ENCODE measurements around the gene ARAF. TPM values are rescaled to one million over a fixed set of nuclear protein-coding genes. Genes with fewer than 3 reads are reported as not detected.

The ARAF gene
- total and polyA plus RNA-seq, 2 of the 4 experiments (the other 2 are of a cell fraction) = 9.1 to 52.2 TPM

GRCh38 chrX:47579537-47579936, 18.5 kb downstream of the ARAF start:
- peak overlapping the region in 1 of 2 experiments; percentile 40; a peak in 1 of 4 replicates for H4K8ac ChIP-seq (ENCODE audit: low read depth in 2 of 2, low read length in 2 of 2)
- H3K9me1 ChIP-seq (ENCODE audit: insufficient read depth, low read length) = peaks cover 16% of the 10 kb centered on the region
- peak overlapping the region; percentile 84 for H3K4ac ChIP-seq (ENCODE audit: low read depth, low read length)
- peaks cover 11% of the 10 kb centered on the region for H4K20me1 ChIP-seq (ENCODE audit: insufficient read depth, low read length)
- 36% methylated on average over 4 of the region's 9 CpGs; no CpG with 5 or more reads in 1 of the 2 experiments for WGBS, 2 experiments (ENCODE audit: extremely low coverage in 2 of 2, insufficient read length in 1 of 2)
- H3K23ac ChIP-seq (ENCODE audit: low read depth, low read length) = 0 out of 2 replicates have a peak overlapping the region, but pooled peaks have one; percentile 91
- peak overlapping the region; percentile 73; the same call in 1 of the 2 replicates for H4K91ac ChIP-seq (ENCODE audit: insufficient read depth, low read depth, low read length)
- H4K5ac ChIP-seq (ENCODE audit: low read depth, low read length) = no peak overlapping the region
- H3K27ac ChIP-seq (ENCODE audit: insufficient read depth, low read length) = peak overlapping the region; percentile 86
- POLR2A ChIA-PET (ENCODE audit: unreplicated experiment) = no interaction called here
- dilution Hi-C loops (cut with HindIII; ENCODE audit: low sequenced_read_pairs, unreplicated experiment) = no loop called here
- H2BK5ac ChIP-seq (ENCODE audit: low read depth, low read length, poor library complexity, severe bottlenecking) = peak overlapping the region; percentile 85
- 0 out of 2 replicates have a peak overlapping the region, but pooled peaks have one; percentile 92 for H2BK20ac ChIP-seq (ENCODE audit: low read depth, low read length)
- H2AK9ac ChIP-seq (replicated peaks; ENCODE audit: low read depth, low read length, poor library complexity) = peak overlapping the region; percentile 52
- H2BK15ac ChIP-seq (ENCODE audit: low read depth, low read length) = 0 out of 3 replicates have a peak overlapping the region, but pooled peaks have one; percentile 77
- DNase-seq (peak; percentile 90), ATAC-seq (ENCODE audit: low read depth) (peak; percentile 44)
- peaks cover 21% of the 10 kb centered on the region for H3K4me1 ChIP-seq (ENCODE audit: control insufficient read depth, insufficient read depth, low read length)
- H3K18ac ChIP-seq (ENCODE audit: low read depth, low read length) = no peak overlapping the region
- no TSS peak for BruUV-seq (replicated peaks)
- peak overlapping the region; percentile 56; the same call in 1 of the 2 replicates for H3K4me2 ChIP-seq (ENCODE audit: low read depth, low read length)
- peak overlapping the region; percentile 92 for H2BK120ac ChIP-seq (ENCODE audit: low read depth, low read length)
- H2AFZ ChIP-seq (replicated peaks; ENCODE audit: low read length, poor library complexity) = peak overlapping the region; percentile 69
- no peak overlapping the region for H3K4me3 ChIP-seq (ENCODE audit: insufficient read depth, low read depth, low read length)
- CTCF ChIA-PET = interaction anchor here (0.6 kb wide), 1 partner anchor 97 kb away, joined by 3 read pairs; no protein-coding TSS in a partner anchor
- peak overlapping the region; percentile 90; the same call in 1 of the 2 replicates for H2AK5ac ChIP-seq (ENCODE audit: low read depth, low read length)
- H3K9ac ChIP-seq (ENCODE audit: low read depth, low read length) = no peak overlapping the region
- H3K27me3 ChIP-seq (ENCODE audit: control insufficient read depth, insufficient read depth, low read length) = no peaks in the 10 kb centered on the region
- peak overlapping the region; percentile 40; the same call in 1 of the 2 replicates for H3K56ac ChIP-seq (ENCODE audit: extremely low read depth, insufficient read depth, low read length)
- H3K14ac ChIP-seq (replicated peaks; ENCODE audit: low read depth, low read length) = peak overlapping the region; percentile 73; the same call in 1 of the 2 replicates
- no peaks in the 10 kb centered on the region for H3K9me3 ChIP-seq (ENCODE audit: control insufficient read depth, insufficient read depth, low read length)
- in situ Hi-C loops (cut with MboI; ENCODE audit: low sequenced_read_pairs) = no loop called here
- H3K36me3 ChIP-seq (ENCODE audit: control insufficient read depth, insufficient read depth, low read length) = 0 out of 2 replicates have a peak, but pooled peaks cover 2% of the 10 kb centered on the region
- H3K79me1 ChIP-seq (ENCODE audit: low read depth in 1 of 2, low read length in 2 of 2) = peaks cover 3 to 21% of the 10 kb centered on the region in 2 experiments; a peak in 2 of 4 replicates
- intact Hi-C loops (cut with micrococcal nuclease) = no loop called here
- TF ChIP-seq POLR2A (IDR thresholded peaks at IDR 0.05; ENCODE audit: low read depth, low read length) = no peak
- no peak for TF ChIP-seq MXI1 (IDR thresholded peaks at IDR 0.05; ENCODE audit: borderline replicate concordance, low read depth, low read length)
- TF ChIP-seq RCOR1 (IDR thresholded peaks at IDR 0.05; ENCODE audit: insufficient replicate concordance, low read length) = no peak
- TF ChIP-seq, protein P1, sequence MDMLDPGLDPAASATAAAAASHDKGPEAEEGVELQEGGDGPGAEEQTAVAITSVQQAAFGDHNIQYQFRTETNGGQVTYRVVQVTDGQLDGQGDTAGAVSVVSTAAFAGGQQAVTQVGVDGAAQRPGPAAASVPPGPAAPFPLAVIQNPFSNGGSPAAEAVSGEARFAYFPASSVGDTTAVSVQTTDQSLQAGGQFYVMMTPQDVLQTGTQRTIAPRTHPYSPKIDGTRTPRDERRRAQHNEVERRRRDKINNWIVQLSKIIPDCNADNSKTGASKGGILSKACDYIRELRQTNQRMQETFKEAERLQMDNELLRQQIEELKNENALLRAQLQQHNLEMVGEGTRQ (IDR thresholded peaks at IDR 0.05; ENCODE audit: low read depth, low read length) = no peak
- TF ChIP-seq CHD1 (IDR thresholded peaks at IDR 0.05; ENCODE audit: low read depth, low read length) = no peak
- TF ChIP-seq BHLHE40 (IDR thresholded peaks at IDR 0.05; ENCODE audit: low read depth, low read length) = 0 out of 2 replicates have a peak, but pooled peaks have one; percentile 20
- peak; percentile 57; the same call in 1 of the 2 replicates for TF ChIP-seq NFE2L2 (IDR thresholded peaks at IDR 0.05; ENCODE audit: low read depth, low read length)
- TF ChIP-seq, protein P2, sequence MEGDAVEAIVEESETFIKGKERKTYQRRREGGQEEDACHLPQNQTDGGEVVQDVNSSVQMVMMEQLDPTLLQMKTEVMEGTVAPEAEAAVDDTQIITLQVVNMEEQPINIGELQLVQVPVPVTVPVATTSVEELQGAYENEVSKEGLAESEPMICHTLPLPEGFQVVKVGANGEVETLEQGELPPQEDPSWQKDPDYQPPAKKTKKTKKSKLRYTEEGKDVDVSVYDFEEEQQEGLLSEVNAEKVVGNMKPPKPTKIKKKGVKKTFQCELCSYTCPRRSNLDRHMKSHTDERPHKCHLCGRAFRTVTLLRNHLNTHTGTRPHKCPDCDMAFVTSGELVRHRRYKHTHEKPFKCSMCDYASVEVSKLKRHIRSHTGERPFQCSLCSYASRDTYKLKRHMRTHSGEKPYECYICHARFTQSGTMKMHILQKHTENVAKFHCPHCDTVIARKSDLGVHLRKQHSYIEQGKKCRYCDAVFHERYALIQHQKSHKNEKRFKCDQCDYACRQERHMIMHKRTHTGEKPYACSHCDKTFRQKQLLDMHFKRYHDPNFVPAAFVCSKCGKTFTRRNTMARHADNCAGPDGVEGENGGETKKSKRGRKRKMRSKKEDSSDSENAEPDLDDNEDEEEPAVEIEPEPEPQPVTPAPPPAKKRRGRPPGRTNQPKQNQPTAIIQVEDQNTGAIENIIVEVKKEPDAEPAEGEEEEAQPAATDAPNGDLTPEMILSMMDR (conservative IDR thresholded peaks at IDR 0.05; ENCODE audit: low read depth, low read length) = no peak
- TF ChIP-seq MAZ (IDR thresholded peaks at IDR 0.05; ENCODE audit: borderline replicate concordance, low read depth, low read length) = no peak; the same call in 1 of the 2 replicates
- TF ChIP-seq CEBPB (IDR thresholded peaks at IDR 0.05; ENCODE audit: low read depth, low read length) = peak; percentile 63
- TF ChIP-seq RFX5 (IDR thresholded peaks at IDR 0.05; ENCODE audit: low read depth, low read length) = no peak
- TF ChIP-seq MAFK (IDR thresholded peaks at IDR 0.05; ENCODE audit: low read depth, low read length) = peak; percentile 76
- TF ChIP-seq FOS (IDR thresholded peaks at IDR 0.05; ENCODE audit: low read depth, low read length) = peak; percentile 62
- TF ChIP-seq, protein P3, sequence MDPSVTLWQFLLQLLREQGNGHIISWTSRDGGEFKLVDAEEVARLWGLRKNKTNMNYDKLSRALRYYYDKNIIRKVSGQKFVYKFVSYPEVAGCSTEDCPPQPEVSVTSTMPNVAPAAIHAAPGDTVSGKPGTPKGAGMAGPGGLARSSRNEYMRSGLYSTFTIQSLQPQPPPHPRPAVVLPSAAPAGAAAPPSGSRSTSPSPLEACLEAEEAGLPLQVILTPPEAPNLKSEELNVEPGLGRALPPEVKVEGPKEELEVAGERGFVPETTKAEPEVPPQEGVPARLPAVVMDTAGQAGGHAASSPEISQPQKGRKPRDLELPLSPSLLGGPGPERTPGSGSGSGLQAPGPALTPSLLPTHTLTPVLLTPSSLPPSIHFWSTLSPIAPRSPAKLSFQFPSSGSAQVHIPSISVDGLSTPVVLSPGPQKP (IDR thresholded peaks at IDR 0.05; ENCODE audit: borderline replicate concordance, low read depth, low read length) = no peak
- TF ChIP-seq SMC3 (IDR thresholded peaks at IDR 0.05; ENCODE audit: low read depth, low read length) = no peak
